CD14-positive monocyte (primary cell): Measurements from ENCODE around the gene SRPK2. TPM values are rescaled to one million over a fixed set of nuclear protein-coding genes. Genes with fewer than 3 reads are reported as not detected.

ENCODE experiments used
- DNase-seq, 3 donors: peaks; one replicate each; pipeline ENCODE4 v3.0.0-alpha.2; 2011 to 2022
- H2AFZ ChIP-seq: 2 replicates; pipeline ENCODE4 v1.6.0; 2012; ENCODE audit warnings: mild to moderate bottlenecking, low read depth, low read length, inconsistent platforms; ENCODE audit not compliant: insufficient read depth, poor library complexity, severe bottlenecking
- H3K27ac ChIP-seq, 2 donors: 1 replicate in 1 of 2; 2 replicates in 1 of 2; pipeline ENCODE4 v1.5.1; 2012 to 2013; ENCODE audit warnings: low read length in 2 of 2, control low read depth in 1 of 2, inconsistent platforms in 1 of 2, low read depth in 1 of 2, mild to moderate bottlenecking in 1 of 2
- H3K27me3 ChIP-seq, 2 donors: one replicate each; pipeline versions ENCODE4 v1.6.0 to v1.6.1; 2011 to 2013; ENCODE audit warnings: low read length in 2 of 2; ENCODE audit not compliant: control insufficient read depth in 2 of 2, insufficient read depth in 2 of 2
- H3K36me3 ChIP-seq, 2 donors: replicated peaks in 1 of 2; 1 replicate in 1 of 2; 2 replicates in 1 of 2; pipeline versions ENCODE4 v1.5.1 to v1.6.1; 2012 to 2013; ENCODE audit warnings: low read length in 2 of 2, control low read depth in 1 of 2, inconsistent platforms in 1 of 2, mild to moderate bottlenecking in 1 of 2; ENCODE audit not compliant: insufficient read depth in 2 of 2, control insufficient read depth in 1 of 2
- H3K4me1 ChIP-seq, 2 donors: 1 replicate in 1 of 2; 2 replicates in 1 of 2; pipeline versions ENCODE4 v1.5.1 to v1.6.1; 2012 to 2013; ENCODE audit warnings: low read length in 2 of 2, control low read depth in 1 of 2, inconsistent platforms in 1 of 2, mild to moderate bottlenecking in 1 of 2, moderate library complexity in 1 of 2; ENCODE audit not compliant: insufficient read depth in 2 of 2, control insufficient read depth in 1 of 2
- H3K4me2 ChIP-seq: replicated peaks from 2 replicates; pipeline ENCODE3; 2012; ENCODE audit warnings: low read length, moderate library complexity, mild to moderate bottlenecking; ENCODE audit not compliant: poor library complexity, severe bottlenecking; ENCODE audit errors: extremely low read depth
- H3K4me3 ChIP-seq, 3 experiments: fragments of 200-600 bp in 1 of 3; sonication (generic) in 1 of 3; replicated peaks in 1 of 3; 1 replicate in 2 of 3; 2 replicates in 1 of 3; pipeline ENCODE4 v1.5.1; 2011 to 2013; ENCODE audit warnings: low read length in 3 of 3, mild to moderate bottlenecking in 3 of 3, control low read depth in 2 of 3, low read depth in 2 of 3, inconsistent platforms in 1 of 3, moderate library complexity in 1 of 3
- H3K79me2 ChIP-seq: 2 replicates; pipeline ENCODE4 v1.6.0; 2012; ENCODE audit warnings: mild to moderate bottlenecking, control low read depth, inconsistent platforms, low read length, moderate library complexity; ENCODE audit not compliant: insufficient read depth
- H3K9ac ChIP-seq: 2 replicates; pipeline ENCODE4 v1.6.0; 2017; ENCODE audit warnings: low read length, mild to moderate bottlenecking; ENCODE audit not compliant: insufficient read depth, poor library complexity, severe bottlenecking
- H3K9me3 ChIP-seq, 2 donors: replicated peaks in 1 of 2; 1 replicate in 1 of 2; 2 replicates in 1 of 2; pipeline versions ENCODE4 v1.5.1 to v1.6.1; 2012 to 2013; ENCODE audit warnings: low read length in 2 of 2, control low read depth in 1 of 2; ENCODE audit not compliant: control insufficient read depth in 1 of 2, insufficient read depth in 1 of 2
- H4K20me1 ChIP-seq: 2 replicates; pipeline ENCODE4 v1.6.0; 2012; ENCODE audit warnings: mild to moderate bottlenecking, low read length, control low read depth, moderate library complexity; ENCODE audit not compliant: insufficient read depth
- H3K27ac Mint-ChIP-seq, 7 donors: one replicate each; pipeline ENCODE4 v1.8.0; 2020; ENCODE audit warnings: mild to moderate bottlenecking in 7 of 7, mixed read lengths in 7 of 7, moderate library complexity in 6 of 7, inconsistent platforms in 2 of 7
- H3K27me3 Mint-ChIP-seq, 3 donors: one replicate each; pipeline ENCODE4 v1.8.0; 2021 to 2022; ENCODE audit warnings: low read depth in 3 of 3, mild to moderate bottlenecking in 3 of 3, mixed read lengths in 3 of 3, moderate library complexity in 3 of 3, inconsistent platforms in 1 of 3
- H3K36me3 Mint-ChIP-seq, 2 donors: one replicate each; pipeline ENCODE4 v1.8.0; 2020; ENCODE audit warnings: mixed read lengths in 2 of 2, inconsistent platforms in 1 of 2, mild to moderate bottlenecking in 1 of 2
- H3K4me1 Mint-ChIP-seq: one replicate; pipeline ENCODE4 v1.8.0; 2020; ENCODE audit warnings: mild to moderate bottlenecking, mixed read lengths
- H3K4me3 Mint-ChIP-seq, 2 donors: one replicate each; pipeline ENCODE4 v1.8.0; 2020; ENCODE audit warnings: mild to moderate bottlenecking in 2 of 2, mixed read lengths in 2 of 2, moderate library complexity in 1 of 2
- H3K9me3 Mint-ChIP-seq, 7 donors: one replicate each; pipeline ENCODE4 v1.8.0; 2020 to 2022; ENCODE audit warnings: mixed read lengths in 7 of 7, mild to moderate bottlenecking in 6 of 7, moderate library complexity in 6 of 7, inconsistent platforms in 2 of 7
- CTCF ChIP-seq: fragments of 200-600 bp; IDR thresholded peaks from one replicate; pipeline ENCODE4 v1.8.0; 2022; ENCODE audit warnings: antibody characterized with exemption, mild to moderate bottlenecking
- WGBS: methylation state at CpG from one replicate; pipeline ENCODE4 v1.1.5; 2013; ENCODE audit warnings: missing lambda C conversion rate; ENCODE audit not compliant: insufficient coverage; 5-methylcytosine and 5-hydroxymethylcytosine counted together
- intact Hi-C, 2 donors: fragments of 100-400 bp; cut with micrococcal nuclease; formaldehyde crosslinking; loops; one replicate each; pipeline versions ENCODE4 v1.15.0 to v1.15.1; 2023
- polyA plus RNA-seq, 3 donors: library from polyadenylated mRNA; depleted of rRNA in 1 of 3; unstranded in 2 of 3; stranded (reverse) in 1 of 3; fragments of 300-500 nt in 2 of 3; fragments of >200 nt in 1 of 3; fragmentation: Illumina TruSeq in 2 of 3; gene quantifications; 1 replicate in 2 of 3; 2 replicates in 1 of 3; pipeline ENCODE4 v1.2.3, GENCODE V29; 2012 to 2021

SRPK2 gene
- polyA plus RNA-seq, 3 donors, result 12.6 to 37.7 (median 30.0) TPM

- Histone ChIP-seq H3K27ac (no peak overlapping the region), H3K27me3 (no peaks in the 10 kb centered on the region), H4K20me1 (peaks cover 92% of the 10 kb centered on the region), H2AFZ (no peak overlapping the region), H3K4me1 (no peaks in the 10 kb centered on the region), H3K9me3 (no peaks in the 10 kb centered on the region), H3K79me2 (peaks cover 69% of the 10 kb centered on the region), H3K4me2 (no peak overlapping the region), H3K9ac (no peak overlapping the region), H3K4me3 (no peak overlapping the region), H3K36me3 (no peaks in the 10 kb centered on the region)
- H3K27ac Mint-ChIP-seq, result no peak overlapping the region
- TF ChIP-seq CTCF, result no peak
- peaks cover 13% of the 10 kb centered on the region for H3K4me1 Mint-ChIP-seq
- peaks cover 0 to 3% of the 10 kb centered on the region in 2 donors for H3K36me3 Mint-ChIP-seq
- no peak for DNase-seq
- no CpG with 5 or more reads among the region's 2 CpGs for WGBS
- intact Hi-C loops, result no loop called here
- no peak overlapping the region for H3K4me3 Mint-ChIP-seq
- H3K27me3 Mint-ChIP-seq, result no peaks in the 10 kb centered on the region
- H3K9me3 Mint-ChIP-seq, result no peaks in the 10 kb centered on the region
Measured at GRCh38 chr7:105315357-105315756, 73.4 kb downstream of the SRPK2 start.

- Mint-ChIP-seq H3K9me3 (no peaks in the 10 kb centered on the region), H3K4me3 (no peak overlapping the region), H3K36me3 (no peaks in the 10 kb centered on the region), H3K27ac (peak overlapping the region in 2 of 7 donors; percentile 19 to 21), H3K27me3 (no peaks in the 10 kb centered on the region), H3K4me1 (peaks cover 10% of the 10 kb centered on the region)
- intact Hi-C loops, result no loop called here
- no peak for DNase-seq
- Histone ChIP-seq H3K9me3 (no peaks in the 10 kb centered on the region), H3K4me2 (no peak overlapping the region), H3K9ac (no peak overlapping the region), H4K20me1 (peaks cover 99% of the 10 kb centered on the region), H3K36me3 (no peaks in the 10 kb centered on the region), H2AFZ (no peak overlapping the region), H3K79me2 (peaks cover 53% of the 10 kb centered on the region), H3K27me3 (no peaks in the 10 kb centered on the region), H3K27ac (no peak overlapping the region), H3K4me1 (no peaks in the 10 kb centered on the region), H3K4me3 (no peak overlapping the region)
- 100% methylated on average over 1 of the region's 2 CpGs for WGBS
- TF ChIP-seq CTCF, result no peak
Measured at GRCh38 chr7:105309235-105310169, 79.2 kb downstream of the SRPK2 start.
